Activated CD8-positive, alpha-beta memory T cell treated with anti-CD3 and anti-CD28 coated beads for 36 hours (primary cell): Measurements from ENCODE around the gene ZNF33B. TPM values are rescaled to one million over a fixed set of nuclear protein-coding genes. Genes with fewer than 3 reads are reported as not detected.
"Not testable (repeated sequence)": the region's sequence is repeated elsewhere in the genome, so short reads cannot be mapped to it uniquely, and the experiment has no call there.

Experiments
- CTCF ChIA-PET: fragments of 350-600 bp; sonication (Branson Sonifier 250); formaldehyde crosslinking; loops from one replicate; lab custom pipeline; 2021; ENCODE audit warnings: antibody characterized with exemption; lab: Charles Lee
- POLR2A ChIA-PET: fragments of 350-600 bp; sonication (Branson Sonifier 250); formaldehyde crosslinking; loops from one replicate; lab custom pipeline; 2021; ENCODE audit warnings: antibody characterized with exemption; lab: Charles Lee
- total RNA-seq, 2 experiments: library from RNA; stranded (reverse); gene quantifications; one replicate each; pipeline ENCODE4 v1.2.3, GENCODE V29; 2021

The ZNF33B gene
- total RNA-seq, 2 experiments from 2014 or later: 8.4 to 9.0 TPM

- ChIA-PET POLR2A (no interaction called here), CTCF (no interaction called here)
Observed at GRCh38 chr10:42623929-42624328, 14.4 kb downstream of the ZNF33B start.

- POLR2A ChIA-PET: no interaction called here
- CTCF ChIA-PET: no interaction called here
Observed at GRCh38 chr10:42618424-42618823, 19.9 kb downstream of the ZNF33B start.

GRCh38 chr10:42615419-42615818 lies 23.0 kb downstream of the ZNF33B start:
- ChIA-PET POLR2A (no interaction called here), CTCF (no interaction called here)

- POLR2A ChIA-PET: no interaction called here
- CTCF ChIA-PET: no interaction called here
Observed at GRCh38 chr10:42609872-42610271, 28.5 kb downstream of the ZNF33B start.

GRCh38 chr10:42598249-42598873 lies 40.0 kb downstream of the ZNF33B start:
- POLR2A ChIA-PET: no interaction called here
- CTCF ChIA-PET: no interaction called here

- POLR2A ChIA-PET: no interaction called here
Observed at GRCh38 chr10:42596196-42596595, 42.2 kb downstream of the ZNF33B start.

GRCh38 chr10:42594246-42594650 lies 44.1 kb downstream of the ZNF33B start:
- ChIA-PET POLR2A (no interaction called here), CTCF (no interaction called here)

More at GRCh38 chr10:42596196-42596595, 42.2 kb downstream of the ZNF33B start:
- CTCF ChIA-PET: no interaction called here

GRCh38 chr10:42593284-42593683 lies 45.1 kb downstream of the ZNF33B start:
- ChIA-PET POLR2A (no interaction called here), CTCF (no interaction called here)

GRCh38 chr10:42583828-42584227 lies 54.5 kb downstream of the ZNF33B start:
- POLR2A ChIA-PET: no interaction called here
- CTCF ChIA-PET: no interaction called here

GRCh38 chr10:42578019-42578418 lies 60.4 kb downstream of the ZNF33B start:
- ChIA-PET CTCF (no interaction called here), POLR2A (no interaction called here)

GRCh38 chr10:42576338-42576737 lies 62.0 kb downstream of the ZNF33B start:
- ChIA-PET CTCF (no interaction called here), POLR2A (no interaction called here)

- ChIA-PET POLR2A (no interaction called here), CTCF (no interaction called here)
Observed at GRCh38 chr10:42574336-42574735, 64.0 kb downstream of the ZNF33B start.

GRCh38 chr10:42556931-42557330 lies 81.4 kb downstream of the ZNF33B start:
- ChIA-PET CTCF (no interaction called here), POLR2A (no interaction called here)

- CTCF ChIA-PET, POLR2A ChIA-PET: not testable (repeated sequence)
Observed at GRCh38 chr10:42553576-42553975, 84.8 kb downstream of the ZNF33B start.

- POLR2A ChIA-PET: no interaction called here
- CTCF ChIA-PET: no interaction called here
Observed at GRCh38 chr10:42553064-42553407, 85.3 kb downstream of the ZNF33B start.

GRCh38 chr10:42552188-42553063 lies 85.9 kb downstream of the ZNF33B start:
- CTCF ChIA-PET: no interaction called here
- POLR2A ChIA-PET: no interaction called here

GRCh38 chr10:42551582-42552187 lies 86.7 kb downstream of the ZNF33B start:
- ChIA-PET POLR2A (no interaction called here), CTCF (no interaction called here)

GRCh38 chr10:42549851-42550250 lies 88.5 kb downstream of the ZNF33B start:
- POLR2A ChIA-PET: no interaction called here
- CTCF ChIA-PET: no interaction called here

GRCh38 chr10:42548254-42548653 lies 90.1 kb downstream of the ZNF33B start:
- ChIA-PET CTCF (no interaction called here), POLR2A (no interaction called here)

GRCh38 chr10:42544945-42545344 lies 93.4 kb downstream of the ZNF33B start:
- ChIA-PET CTCF (no interaction called here), POLR2A (no interaction called here)
